ENCODE measurements around the gene EIF3A. TPM values are rescaled to one million over a fixed set of nuclear protein-coding genes. Genes with fewer than 3 reads are reported as not detected.

EIF3A gene
- total and polyA plus RNA-seq, 9 of the 15 experiments (the other 6 are each of a cell fraction or from before 2014, with no cell fraction given) = 19.6 to 163 (median 102) TPM

DNA sequence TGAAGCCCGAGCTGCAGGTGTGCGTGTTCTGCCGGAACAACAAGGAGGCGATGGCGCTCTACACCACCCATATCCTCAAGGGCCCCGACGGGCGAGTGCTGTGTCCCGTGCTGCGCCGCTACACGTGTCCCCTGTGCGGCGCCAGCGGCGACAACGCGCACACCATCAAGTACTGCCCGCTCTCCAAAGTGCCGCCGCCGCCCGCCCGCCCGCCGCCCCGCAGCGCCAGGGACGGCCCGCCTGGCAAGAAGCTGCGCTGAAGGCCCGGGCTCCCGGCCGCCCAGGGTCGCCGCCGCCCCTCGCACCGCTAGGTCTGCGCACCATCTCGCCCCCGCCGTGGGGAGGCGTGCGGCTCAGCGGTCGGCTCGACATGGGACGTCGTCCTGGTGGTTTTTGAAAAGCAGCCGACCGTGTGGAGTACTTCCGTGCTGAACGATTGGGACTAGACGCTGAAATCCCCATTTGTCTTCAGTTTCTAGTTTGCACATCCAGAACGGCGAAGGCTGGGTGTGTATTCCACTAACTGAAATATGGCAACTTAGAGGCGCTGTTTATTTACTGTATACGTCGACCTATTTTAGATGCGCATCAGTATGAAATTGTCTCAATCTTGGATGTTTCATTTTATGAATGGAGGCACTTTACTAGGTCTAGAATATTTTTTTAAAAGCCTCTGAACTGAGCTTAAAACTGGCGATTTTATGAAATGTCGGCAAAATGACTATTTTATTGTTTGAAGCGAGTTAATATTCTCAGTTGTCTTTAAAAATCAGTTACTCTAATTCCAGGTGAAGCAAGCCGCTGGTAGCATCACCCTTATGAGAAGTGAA, 50.0 kb downstream of the EIF3A start (continued):
- peak in 1 of 2 experiments; percentile 45; a peak in 1 of 4 replicates for TF ChIP-seq SIN3A (IDR thresholded peaks at IDR 0.05; ENCODE audit: borderline replicate concordance in 2 of 2, control insufficient read depth in 1 of 2, low read depth in 2 of 2, low read length in 2 of 2)
- no peak for TF ChIP-seq FOXA1 (IDR thresholded peaks at IDR 0.05; ENCODE audit: borderline replicate concordance)
- no peak for TF ChIP-seq NFYB (IDR thresholded peaks at IDR 0.05; ENCODE audit: extremely low read depth, insufficient read length)
- TF ChIP-seq HMG20A (CRISPR knock-in tag; conservative IDR thresholded peaks at IDR 0.05) = no peak
- TF ChIP-seq TCFL5 (CRISPR knock-in tag; conservative IDR thresholded peaks at IDR 0.05) = no peak
- TF ChIP-seq ZNF431 (CRISPR knock-in tag; IDR thresholded peaks at IDR 0.05) = 0 out of 2 replicates have a peak, but pooled peaks have one; percentile 43
- no peak for TF ChIP-seq MYNN (IDR thresholded peaks at IDR 0.05)
- no peak for TF ChIP-seq MYNN (CRISPR knock-in tag; IDR thresholded peaks at IDR 0.05)
- TF ChIP-seq MYC (IDR thresholded peaks at IDR 0.05; ENCODE audit: low read depth, low read length) = peak; percentile 52; the same call in 1 of the 2 replicates
- no peak for TF ChIP-seq MYC (CRISPR knock-in tag; IDR thresholded peaks at IDR 0.05; ENCODE audit: borderline replicate concordance, low read depth)
- no peak for TF ChIP-seq ZNF146 (CRISPR knock-in tag; IDR thresholded peaks at IDR 0.05; ENCODE audit: unreplicated experiment)
- no peak for TF ChIP-seq KDM2B (CRISPR knock-in tag; IDR thresholded peaks at IDR 0.05)
- peak; percentile 87 for TF ChIP-seq POLR2AphosphoS2 (IDR thresholded peaks at IDR 0.05; ENCODE audit: low read length)
- TF ChIP-seq PCBP2 (IDR thresholded peaks at IDR 0.05; ENCODE audit: low read depth, low read length, poor library complexity, severe bottlenecking) = no peak
- TF ChIP-seq SMAD3 (CRISPR knock-in tag; conservative IDR thresholded peaks at IDR 0.05) = no peak
- TF ChIP-seq, protein P1, sequence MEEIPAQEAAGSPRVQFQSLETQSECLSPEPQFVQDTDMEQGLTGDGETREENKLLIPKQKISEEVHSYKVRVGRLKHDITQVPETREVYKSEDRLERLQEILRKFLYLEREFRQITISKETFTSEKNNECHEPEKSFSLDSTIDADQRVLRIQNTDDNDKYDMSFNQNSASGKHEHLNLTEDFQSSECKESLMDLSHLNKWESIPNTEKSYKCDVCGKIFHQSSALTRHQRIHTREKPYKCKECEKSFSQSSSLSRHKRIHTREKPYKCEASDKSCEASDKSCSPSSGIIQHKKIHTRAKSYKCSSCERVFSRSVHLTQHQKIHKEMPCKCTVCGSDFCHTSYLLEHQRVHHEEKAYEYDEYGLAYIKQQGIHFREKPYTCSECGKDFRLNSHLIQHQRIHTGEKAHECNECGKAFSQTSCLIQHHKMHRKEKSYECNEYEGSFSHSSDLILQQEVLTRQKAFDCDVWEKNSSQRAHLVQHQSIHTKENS (CRISPR knock-in tag; IDR thresholded peaks at IDR 0.05) = no peak
- TF ChIP-seq, protein P2, sequence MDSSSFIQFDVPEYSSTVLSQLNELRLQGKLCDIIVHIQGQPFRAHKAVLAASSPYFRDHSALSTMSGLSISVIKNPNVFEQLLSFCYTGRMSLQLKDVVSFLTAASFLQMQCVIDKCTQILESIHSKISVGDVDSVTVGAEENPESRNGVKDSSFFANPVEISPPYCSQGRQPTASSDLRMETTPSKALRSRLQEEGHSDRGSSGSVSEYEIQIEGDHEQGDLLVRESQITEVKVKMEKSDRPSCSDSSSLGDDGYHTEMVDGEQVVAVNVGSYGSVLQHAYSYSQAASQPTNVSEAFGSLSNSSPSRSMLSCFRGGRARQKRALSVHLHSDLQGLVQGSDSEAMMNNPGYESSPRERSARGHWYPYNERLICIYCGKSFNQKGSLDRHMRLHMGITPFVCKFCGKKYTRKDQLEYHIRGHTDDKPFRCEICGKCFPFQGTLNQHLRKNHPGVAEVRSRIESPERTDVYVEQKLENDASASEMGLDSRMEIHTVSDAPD (CRISPR knock-in tag; IDR thresholded peaks at IDR 0.05) = no peak
- no peak for TF ChIP-seq MTA1 (IDR thresholded peaks at IDR 0.05; ENCODE audit: borderline replicate concordance)
- no peak; the same call in 1 of the 2 replicates for TF ChIP-seq CREM (IDR thresholded peaks at IDR 0.05; ENCODE audit: low read depth)
- no peak for TF ChIP-seq EP300 (IDR thresholded peaks at IDR 0.05; ENCODE audit: low read length)
- no peak for TF ChIP-seq ZNF644 (tag; IDR thresholded peaks at IDR 0.05; ENCODE audit: low read depth)
- TF ChIP-seq, protein P3, sequence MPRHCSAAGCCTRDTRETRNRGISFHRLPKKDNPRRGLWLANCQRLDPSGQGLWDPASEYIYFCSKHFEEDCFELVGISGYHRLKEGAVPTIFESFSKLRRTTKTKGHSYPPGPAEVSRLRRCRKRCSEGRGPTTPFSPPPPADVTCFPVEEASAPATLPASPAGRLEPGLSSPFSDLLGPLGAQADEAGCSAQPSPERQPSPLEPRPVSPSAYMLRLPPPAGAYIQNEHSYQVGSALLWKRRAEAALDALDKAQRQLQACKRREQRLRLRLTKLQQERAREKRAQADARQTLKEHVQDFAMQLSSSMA (CRISPR knock-in tag; IDR thresholded peaks at IDR 0.05) = no peak
- TF ChIP-seq PURB (CRISPR knock-in tag; IDR thresholded peaks at IDR 0.05; ENCODE audit: low read depth) = no peak
- TF ChIP-seq RBM17 (IDR thresholded peaks at IDR 0.05; ENCODE audit: borderline replicate concordance, low read depth, low read length) = no peak
- TF ChIP-seq KDM5B (IDR thresholded peaks at IDR 0.05; ENCODE audit: insufficient replicate concordance, low read depth, low read length) = no peak
- no peak for TF ChIP-seq PHF20 (IDR thresholded peaks at IDR 0.05; ENCODE audit: partially characterized antibody)
- no peak for TF ChIP-seq HDAC8 (tag; IDR thresholded peaks at IDR 0.05)

All from K562 (cell line).